Testis (tissue), 3 donors: Measurements from ENCODE around the gene TMEM255B. TPM values are rescaled to one million over a fixed set of nuclear protein-coding genes. Genes with fewer than 3 reads are reported as not detected.

Source experiments
- DNase-seq: peaks from one replicate; pipeline ENCODE4 v3.0.0-alpha.2; 2019
- H3K27ac ChIP-seq, 2 donors: fragments of 200-600 bp; sonication (generic); one replicate each; pipeline ENCODE4 v1.5.1; 2019
- H3K27me3 ChIP-seq: fragments of 200-600 bp; sonication (generic); one replicate; pipeline ENCODE4 v1.5.1; 2019
- H3K36me3 ChIP-seq: fragments of 200-600 bp; sonication (generic); one replicate; pipeline ENCODE4 v1.5.1; 2017; ENCODE audit warnings: low read depth; ENCODE audit errors: missing control alignments
- H3K4me1 ChIP-seq: fragments of 200-600 bp; sonication (generic); one replicate; pipeline ENCODE4 v1.5.1; 2019
- H3K4me3 ChIP-seq, 2 donors: fragments of 200-600 bp; sonication (generic); one replicate each; pipeline ENCODE4 v1.5.1; 2017 to 2019
- H3K9me3 ChIP-seq: fragments of 200-600 bp; sonication (generic); one replicate; pipeline ENCODE4 v1.5.1; 2017
- POLR2A ChIP-seq: fragments of 450-650 bp; IDR thresholded peaks from one replicate; pipeline ENCODE4 v1.6.1; 2017; ENCODE audit warnings: antibody characterized with exemption, mild to moderate bottlenecking, moderate library complexity
- WGBS, 2 donors: methylation state at CpG; one replicate each; pipeline ENCODE4 v1.1.5; 2018; 5-methylcytosine and 5-hydroxymethylcytosine counted together
- intact Hi-C: fragments of 100-400 bp; cut with DNase I; formaldehyde crosslinking; loops from one replicate; pipeline ENCODE4 v1.15.1; 2023; ENCODE audit warnings: low total_unique reads
- polyA plus RNA-seq: library from polyadenylated mRNA; stranded (reverse); fragments of 350-450 nt; fragmentation: Illumina TruSeq; extraction: RNeasy Lipid Tissue Mini Kit (QIAGEN cat#74804); gene quantifications from one replicate; pipeline ENCODE4 v1.2.3, GENCODE V29; 2014; ENCODE audit warnings: low read depth, low replicate concordance; ENCODE audit not compliant: insufficient read depth
- total RNA-seq, 2 donors: library from RNA; depleted of rRNA; stranded (reverse); fragments of >200 nt; gene quantifications; one replicate each; pipeline ENCODE4 v1.2.3, GENCODE V29; 2016
- TF ChIP-seq, protein P1 (sequence below), 3 experiments: fragments of 450-650 bp in 2 of 3; fragments of 200-600 bp in 1 of 3; sonication (generic) in 1 of 3; IDR thresholded peaks; one replicate each; pipeline ENCODE4 v1.5.1; 2016 to 2019; ENCODE audit warnings: antibody characterized with exemption in 3 of 3, mild to moderate bottlenecking in 2 of 3, moderate library complexity in 1 of 3

Gene TMEM255B
- total and polyA plus RNA-seq, 3 donors from 2014 or later, result 6.9 to 10.9 (median 7.5) TPM

DNA sequence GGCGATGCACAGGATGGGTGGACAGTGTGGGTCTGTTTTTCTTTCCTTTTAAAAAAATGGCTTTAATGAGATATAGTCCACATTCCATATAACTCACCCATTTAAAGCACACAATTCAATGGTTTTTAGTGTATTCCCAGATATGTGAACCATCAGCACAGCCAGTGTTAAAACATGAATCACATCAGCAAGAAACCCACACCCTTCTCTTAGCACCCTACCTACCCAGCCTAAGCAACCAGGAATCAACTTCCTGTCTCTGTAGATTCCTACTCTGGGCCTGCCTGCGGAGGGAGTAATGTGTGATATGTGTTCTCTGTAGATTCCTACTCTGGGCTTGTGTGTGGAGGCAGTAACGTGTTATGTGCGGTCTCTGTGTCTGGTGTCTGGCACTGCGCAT is 11.9 kb downstream of the TMEM255B start:
- no peaks in the 10 kb centered on the region for H3K27me3 ChIP-seq
- TF ChIP-seq, protein P1, sequence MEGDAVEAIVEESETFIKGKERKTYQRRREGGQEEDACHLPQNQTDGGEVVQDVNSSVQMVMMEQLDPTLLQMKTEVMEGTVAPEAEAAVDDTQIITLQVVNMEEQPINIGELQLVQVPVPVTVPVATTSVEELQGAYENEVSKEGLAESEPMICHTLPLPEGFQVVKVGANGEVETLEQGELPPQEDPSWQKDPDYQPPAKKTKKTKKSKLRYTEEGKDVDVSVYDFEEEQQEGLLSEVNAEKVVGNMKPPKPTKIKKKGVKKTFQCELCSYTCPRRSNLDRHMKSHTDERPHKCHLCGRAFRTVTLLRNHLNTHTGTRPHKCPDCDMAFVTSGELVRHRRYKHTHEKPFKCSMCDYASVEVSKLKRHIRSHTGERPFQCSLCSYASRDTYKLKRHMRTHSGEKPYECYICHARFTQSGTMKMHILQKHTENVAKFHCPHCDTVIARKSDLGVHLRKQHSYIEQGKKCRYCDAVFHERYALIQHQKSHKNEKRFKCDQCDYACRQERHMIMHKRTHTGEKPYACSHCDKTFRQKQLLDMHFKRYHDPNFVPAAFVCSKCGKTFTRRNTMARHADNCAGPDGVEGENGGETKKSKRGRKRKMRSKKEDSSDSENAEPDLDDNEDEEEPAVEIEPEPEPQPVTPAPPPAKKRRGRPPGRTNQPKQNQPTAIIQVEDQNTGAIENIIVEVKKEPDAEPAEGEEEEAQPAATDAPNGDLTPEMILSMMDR (IDR thresholded peaks at IDR 0.05), result no peak
- no peak for TF ChIP-seq POLR2A
- no peak overlapping the region for H3K27ac ChIP-seq
- WGBS, 2 donors, result 97 to 98% methylated on average over 5 of the region's 5 CpGs
- no peak overlapping the region for H3K4me3 ChIP-seq
- intact Hi-C loops, result no loop called here
- H3K4me1 ChIP-seq, result no peaks in the 10 kb centered on the region
- H3K36me3 ChIP-seq, result no peaks in the 10 kb centered on the region
- no peaks in the 10 kb centered on the region for H3K9me3 ChIP-seq
- no peak for DNase-seq

DNA sequence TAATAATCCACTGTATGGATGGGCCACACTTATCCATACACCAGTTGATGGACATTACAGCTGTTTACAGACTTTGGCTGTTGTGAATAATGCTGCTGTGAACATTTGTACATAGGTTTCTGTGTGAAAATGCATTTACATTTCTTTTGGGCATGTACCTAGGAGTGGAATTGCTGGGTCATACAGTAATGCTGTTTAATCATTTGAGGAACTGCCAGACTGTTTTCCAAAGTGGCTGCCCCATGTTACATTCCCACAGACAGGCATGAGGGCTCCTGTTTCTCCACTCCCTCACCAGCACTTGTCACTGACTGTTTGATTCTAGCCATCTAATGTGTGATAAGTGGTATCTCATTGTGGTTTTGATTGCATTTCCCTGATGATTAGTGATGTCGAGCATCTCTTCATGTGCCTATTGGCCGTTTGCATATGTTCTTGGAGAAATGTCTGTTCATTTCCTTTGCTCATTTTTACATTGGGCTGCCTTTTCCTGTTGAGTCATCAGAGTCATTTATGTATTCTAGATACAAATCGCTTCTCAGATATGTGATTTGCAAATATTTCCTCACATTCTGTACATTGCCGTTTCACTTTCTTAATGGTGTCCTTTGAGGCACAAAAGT is 12.8 kb downstream of the TMEM255B start:
- intact Hi-C loops, result no loop called here
- DNase-seq, result no peak
- Histone ChIP-seq H3K27me3 (no peaks in the 10 kb centered on the region), H3K9me3 (no peaks in the 10 kb centered on the region), H3K4me1 (no peaks in the 10 kb centered on the region), H3K4me3 (no peak overlapping the region), H3K27ac (no peak overlapping the region), H3K36me3 (no peaks in the 10 kb centered on the region)
- TF ChIP-seq, protein P1 (IDR thresholded peaks at IDR 0.05), result no peak
- TF ChIP-seq POLR2A, result no peak
- WGBS, 2 donors, result 73 to 77% methylated on average over 4 of the region's 4 CpGs

DNA sequence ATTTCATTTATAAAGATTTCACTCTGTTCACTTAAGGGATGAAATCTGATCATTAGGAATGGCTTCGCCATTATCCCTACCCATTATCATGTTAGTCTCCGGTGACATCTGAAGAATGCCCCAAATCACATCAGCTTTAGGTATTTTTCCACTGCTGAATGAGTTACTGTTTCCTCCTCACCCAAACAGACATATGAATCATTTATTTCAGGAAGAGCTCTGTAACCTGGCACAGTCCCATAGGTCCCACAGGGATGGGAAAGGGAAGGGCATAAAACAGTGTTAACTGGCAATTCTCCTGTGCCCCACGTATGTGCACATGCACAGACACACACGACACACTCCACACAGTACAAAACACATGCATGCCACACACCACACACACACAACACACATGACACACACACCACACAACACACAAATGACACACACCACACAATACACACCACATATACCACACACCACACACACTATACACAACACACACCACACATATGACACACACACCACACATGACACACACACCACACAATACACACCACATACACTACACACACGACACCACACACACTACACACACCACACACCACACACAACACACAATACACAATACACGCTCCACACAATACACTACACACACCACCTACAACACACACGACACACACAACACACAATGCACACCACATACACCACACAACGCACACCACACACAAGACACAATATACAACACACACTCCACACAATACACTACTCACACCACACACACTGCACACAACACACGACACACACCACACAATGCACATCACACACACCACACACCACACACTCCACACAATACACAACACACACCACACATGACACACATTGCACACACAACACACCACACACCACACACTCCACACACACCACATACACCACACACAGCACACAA is 15.4 kb downstream of the TMEM255B start:
- Histone ChIP-seq H3K4me1 (no peaks in the 10 kb centered on the region), H3K36me3 (no peaks in the 10 kb centered on the region), H3K9me3 (no peaks in the 10 kb centered on the region), H3K4me3 (no peak overlapping the region), H3K27ac (no peak overlapping the region), H3K27me3 (no peaks in the 10 kb centered on the region)
- 84 to 88% methylated on average over 9 of the region's 9 CpGs for WGBS, 2 donors
- TF ChIP-seq, protein P1 (IDR thresholded peaks at IDR 0.05), result no peak
- TF ChIP-seq POLR2A, result no peak
- DNase-seq, result no peak
- intact Hi-C loops, result no loop called here

DNA sequence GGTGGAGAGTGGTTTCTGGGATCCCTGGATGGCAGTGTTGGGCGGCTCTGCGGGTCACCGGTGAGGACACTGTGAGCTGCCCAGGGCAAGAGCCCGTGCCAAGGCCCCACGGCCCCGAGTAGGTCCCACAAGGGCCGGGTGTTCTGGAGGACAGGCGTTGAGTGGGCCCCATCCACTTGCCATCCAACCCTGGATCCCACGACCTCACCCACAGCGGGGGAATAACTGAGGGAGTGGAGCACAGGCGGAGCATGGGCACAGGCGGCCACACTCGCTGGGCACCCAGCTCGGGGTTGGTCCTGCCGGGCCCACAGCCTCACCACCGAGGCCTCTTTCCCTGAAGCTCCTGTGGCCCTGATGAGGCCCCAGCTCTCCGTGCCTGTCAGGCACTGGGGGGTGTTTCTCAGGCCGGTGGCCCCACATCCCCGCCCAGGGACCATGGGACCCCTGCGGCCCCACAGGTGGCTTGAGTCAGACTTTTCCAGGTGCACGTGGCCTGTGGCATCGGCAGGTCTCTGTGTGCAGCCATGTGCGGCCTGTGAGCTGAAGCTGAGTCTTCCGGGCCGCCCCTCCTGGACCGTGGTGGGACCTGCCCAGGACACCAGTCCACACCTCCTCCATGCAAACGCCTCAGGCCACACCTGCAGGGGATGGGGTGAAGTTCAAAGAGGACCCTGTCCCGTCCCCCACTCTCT is 16.6 kb downstream of the TMEM255B start:
- intact Hi-C loops, result no loop called here
- Histone ChIP-seq H3K36me3 (no peaks in the 10 kb centered on the region), H3K27ac (no peak overlapping the region), H3K9me3 (no peaks in the 10 kb centered on the region), H3K27me3 (no peaks in the 10 kb centered on the region), H3K4me3 (no peak overlapping the region), H3K4me1 (no peaks in the 10 kb centered on the region)
- WGBS, 2 donors, result 85 to 96% methylated on average over 5 to 27 of the region's 28 CpGs
- no peak for TF ChIP-seq POLR2A
- DNase-seq, result no peak
